ENCODE data around the gene PANK4. TPM values are rescaled to one million over a fixed set of nuclear protein-coding genes. Genes with fewer than 3 reads are reported as not detected.

Gene PANK4
- total and polyA plus RNA-seq, 4 donors, result 25.7 to 37.9 (median 32.2) TPM

- Histone ChIP-seq H3K4me3 (ENCODE audit: low read depth, low read length) (peak overlapping the region; percentile 21), H3K4me1 (ENCODE audit: control insufficient read depth, insufficient read depth, low read length) (peaks cover 88% of the 10 kb centered on the region), H3K27me3 (ENCODE audit: control insufficient read depth, insufficient read depth, low read length) (peaks cover 12% of the 10 kb centered on the region), H3K9me3 (ENCODE audit: control insufficient read depth, insufficient read depth, low read length) (no peaks in the 10 kb centered on the region), H3K36me3 (ENCODE audit: control insufficient read depth, insufficient read depth, low read length) (no peaks in the 10 kb centered on the region), H3K27ac (ENCODE audit: low read depth, low read length) (peak overlapping the region; percentile 73)
- peak in 2 of 6 donors; percentile 75 to 85 for DNase-seq (ENCODE audit: low read depth in 4 of 6, low spot score in 6 of 6)
- 3% methylated on average over 32 of the region's 43 CpGs for WGBS (ENCODE audit: insufficient coverage)
Observed at GRCh38 chr1:2545754-2546514, 19.5 kb upstream of the PANK4 start.

GRCh38 chr1:2544875-2545640 lies 18.7 kb upstream of the PANK4 start:
- peak in 2 of 6 donors; percentile 65 to 67 for DNase-seq (ENCODE audit: low read depth in 4 of 6, low spot score in 6 of 6)
- Histone ChIP-seq H3K27ac (ENCODE audit: low read depth, low read length) (peak overlapping the region; percentile 73), H3K9me3 (ENCODE audit: control insufficient read depth, insufficient read depth, low read length) (no peaks in the 10 kb centered on the region), H3K4me1 (ENCODE audit: control insufficient read depth, insufficient read depth, low read length) (peaks cover 96% of the 10 kb centered on the region), H3K36me3 (ENCODE audit: control insufficient read depth, insufficient read depth, low read length) (no peaks in the 10 kb centered on the region), H3K27me3 (ENCODE audit: control insufficient read depth, insufficient read depth, low read length) (peaks cover 13% of the 10 kb centered on the region), H3K4me3 (ENCODE audit: low read depth, low read length) (no peak overlapping the region)
- 27% methylated on average over 18 of the region's 19 CpGs for WGBS (ENCODE audit: insufficient coverage)

- peak overlapping the region; percentile 63 for H3K27ac ChIP-seq (ENCODE audit: low read depth, low read length)
- peaks cover 95% of the 10 kb centered on the region for H3K4me1 ChIP-seq (ENCODE audit: control insufficient read depth, insufficient read depth, low read length)
- no peak overlapping the region for H3K4me3 ChIP-seq (ENCODE audit: low read depth, low read length)
- DNase-seq (ENCODE audit: low read depth in 4 of 6, low spot score in 6 of 6), result peak in 1 of 6 donors; percentile 18
- H3K27me3 ChIP-seq (ENCODE audit: control insufficient read depth, insufficient read depth, low read length), result peaks cover 15% of the 10 kb centered on the region
- WGBS (ENCODE audit: insufficient coverage), result 29% methylated on average over 26 of the region's 26 CpGs
- H3K36me3 ChIP-seq (ENCODE audit: control insufficient read depth, insufficient read depth, low read length), result no peaks in the 10 kb centered on the region
- no peaks in the 10 kb centered on the region for H3K9me3 ChIP-seq (ENCODE audit: control insufficient read depth, insufficient read depth, low read length)
Observed at GRCh38 chr1:2544093-2544874, 17.9 kb upstream of the PANK4 start.

- Histone ChIP-seq H3K9me3 (ENCODE audit: control insufficient read depth, insufficient read depth, low read length) (no peaks in the 10 kb centered on the region), H3K27ac (ENCODE audit: low read depth, low read length) (peak overlapping the region; percentile 63), H3K4me3 (ENCODE audit: low read depth, low read length) (no peak overlapping the region), H3K4me1 (ENCODE audit: control insufficient read depth, insufficient read depth, low read length) (peaks cover 88% of the 10 kb centered on the region), H3K36me3 (ENCODE audit: control insufficient read depth, insufficient read depth, low read length) (no peaks in the 10 kb centered on the region), H3K27me3 (ENCODE audit: control insufficient read depth, insufficient read depth, low read length) (peaks cover 15% of the 10 kb centered on the region)
- 6% methylated on average over 25 of the region's 26 CpGs for WGBS (ENCODE audit: insufficient coverage)
- DNase-seq (ENCODE audit: low read depth in 4 of 6, low spot score in 6 of 6), result peak in 2 of 6 donors; percentile 85 to 90
Observed at GRCh38 chr1:2543543-2544092, 17.2 kb upstream of the PANK4 start.

GRCh38 chr1:2542246-2542915 lies 16.0 kb upstream of the PANK4 start:
- H3K27me3 ChIP-seq (ENCODE audit: control insufficient read depth, insufficient read depth, low read length), result peaks cover 10% of the 10 kb centered on the region
- no peak overlapping the region for H3K4me3 ChIP-seq (ENCODE audit: low read depth, low read length)
- H3K9me3 ChIP-seq (ENCODE audit: control insufficient read depth, insufficient read depth, low read length), result no peaks in the 10 kb centered on the region
- H3K36me3 ChIP-seq (ENCODE audit: control insufficient read depth, insufficient read depth, low read length), result no peaks in the 10 kb centered on the region
- H3K27ac ChIP-seq (ENCODE audit: low read depth, low read length), result no peak overlapping the region
- peak in 1 of 6 donors; percentile 17 for DNase-seq (ENCODE audit: low read depth in 4 of 6, low spot score in 6 of 6)
- WGBS (ENCODE audit: insufficient coverage), result 76% methylated on average over 9 of the region's 11 CpGs
- H3K4me1 ChIP-seq (ENCODE audit: control insufficient read depth, insufficient read depth, low read length), result peaks cover 76% of the 10 kb centered on the region

- DNase-seq (ENCODE audit: low read depth in 4 of 6, low spot score in 6 of 6), result peak in 1 of 6 donors; percentile 20
- peaks cover 69% of the 10 kb centered on the region for H3K4me1 ChIP-seq (ENCODE audit: control insufficient read depth, insufficient read depth, low read length)
- peaks cover 10% of the 10 kb centered on the region for H3K27me3 ChIP-seq (ENCODE audit: control insufficient read depth, insufficient read depth, low read length)
- no peak overlapping the region for H3K27ac ChIP-seq (ENCODE audit: low read depth, low read length)
- no peaks in the 10 kb centered on the region for H3K36me3 ChIP-seq (ENCODE audit: control insufficient read depth, insufficient read depth, low read length)
- 75% methylated on average over 25 of the region's 25 CpGs for WGBS (ENCODE audit: insufficient coverage)
- no peaks in the 10 kb centered on the region for H3K9me3 ChIP-seq (ENCODE audit: control insufficient read depth, insufficient read depth, low read length)
- H3K4me3 ChIP-seq (ENCODE audit: low read depth, low read length), result no peak overlapping the region
Observed at GRCh38 chr1:2541619-2542245, 15.3 kb upstream of the PANK4 start.

- 1% methylated on average over 27 of the region's 39 CpGs for WGBS (ENCODE audit: insufficient coverage)
- H3K4me1 ChIP-seq (ENCODE audit: control insufficient read depth, insufficient read depth, low read length), result peaks cover 64% of the 10 kb centered on the region
- peaks cover 6% of the 10 kb centered on the region for H3K27me3 ChIP-seq (ENCODE audit: control insufficient read depth, insufficient read depth, low read length)
- H3K36me3 ChIP-seq (ENCODE audit: control insufficient read depth, insufficient read depth, low read length), result no peaks in the 10 kb centered on the region
- DNase-seq (ENCODE audit: low read depth in 4 of 6, low spot score in 6 of 6), result peak in 2 of 6 donors; percentile 69 to 73
- no peaks in the 10 kb centered on the region for H3K9me3 ChIP-seq (ENCODE audit: control insufficient read depth, insufficient read depth, low read length)
- no peak overlapping the region for H3K27ac ChIP-seq (ENCODE audit: low read depth, low read length)
- no peak overlapping the region for H3K4me3 ChIP-seq (ENCODE audit: low read depth, low read length)
Observed at GRCh38 chr1:2540816-2541492, 14.6 kb upstream of the PANK4 start.

- Histone ChIP-seq H3K27me3 (ENCODE audit: control insufficient read depth, insufficient read depth, low read length) (peaks cover 8% of the 10 kb centered on the region), H3K4me1 (ENCODE audit: control insufficient read depth, insufficient read depth, low read length) (peaks cover 64% of the 10 kb centered on the region), H3K4me3 (ENCODE audit: low read depth, low read length) (no peak overlapping the region), H3K9me3 (ENCODE audit: control insufficient read depth, insufficient read depth, low read length) (no peaks in the 10 kb centered on the region), H3K27ac (ENCODE audit: low read depth, low read length) (no peak overlapping the region), H3K36me3 (ENCODE audit: control insufficient read depth, insufficient read depth, low read length) (no peaks in the 10 kb centered on the region)
- WGBS (ENCODE audit: insufficient coverage), result 90% methylated on average over 6 of the region's 12 CpGs
- no peak for DNase-seq (ENCODE audit: low read depth in 4 of 6, low spot score in 6 of 6)
Observed at GRCh38 chr1:2539312-2539907, 13.0 kb upstream of the PANK4 start.
